Lung (tissue), 12 donors: ENCODE data around the gene BICDL1. TPM values are rescaled to one million over a fixed set of nuclear protein-coding genes. Genes with fewer than 3 reads are reported as not detected.

Experiments
- ATAC-seq: fragments of 200-7000 bp; cut with Tn5 transposase; one replicate; pipeline ENCODE4 v1.9.1; 2020; ENCODE audit warnings: moderate number of reproducible peaks; ENCODE audit not compliant: insufficient read depth, low FRiP score
- DNase-seq, 3 donors: peaks; one replicate each; pipeline ENCODE4 v3.0.0-alpha.2; 2013 to 2017
- H3K27ac ChIP-seq, 2 donors: one replicate each; pipeline ENCODE4 v1.5.1; 2013; ENCODE audit warnings: mild to moderate bottlenecking in 2 of 2, moderate library complexity in 2 of 2, control low read depth in 1 of 2, inconsistent platforms in 1 of 2, low read depth in 1 of 2, low read length in 1 of 2
- H3K27me3 ChIP-seq, 3 donors: one replicate each; pipeline ENCODE4 v1.5.1; 2013; ENCODE audit warnings: low read length in 2 of 3; ENCODE audit not compliant: control insufficient read depth in 3 of 3, insufficient read depth in 3 of 3
- H3K36me3 ChIP-seq, 4 donors: one replicate each; pipeline ENCODE4 v1.5.1; 2013; ENCODE audit warnings: low read length in 4 of 4, mild to moderate bottlenecking in 1 of 4, moderate library complexity in 1 of 4; ENCODE audit not compliant: control insufficient read depth in 4 of 4, insufficient read depth in 4 of 4
- H3K4me1 ChIP-seq, 5 donors: one replicate each; pipeline ENCODE4 v1.5.1; 2013; ENCODE audit warnings: low read length in 5 of 5, mild to moderate bottlenecking in 2 of 5, moderate library complexity in 1 of 5; ENCODE audit not compliant: control insufficient read depth in 5 of 5, insufficient read depth in 5 of 5
- H3K4me3 ChIP-seq: one replicate; pipeline ENCODE4 v1.5.1; 2013; ENCODE audit warnings: mild to moderate bottlenecking, control low read depth, moderate library complexity
- H3K9ac ChIP-seq, 2 donors: one replicate each; pipeline ENCODE4 v1.5.1; 2013; ENCODE audit warnings: low read length in 2 of 2, control low read depth in 1 of 2; ENCODE audit not compliant: insufficient read depth in 1 of 2
- H3K9me3 ChIP-seq, 4 donors: one replicate each; pipeline ENCODE4 v1.5.1; 2013; ENCODE audit warnings: low read length in 3 of 4, mild to moderate bottlenecking in 1 of 4, moderate library complexity in 1 of 4; ENCODE audit not compliant: control insufficient read depth in 4 of 4, insufficient read depth in 3 of 4
- WGBS, 2 donors: extraction: QIAGEN DNeasy Blood & Tissue Kit; methylation state at CpG; one replicate each; pipeline ENCODE4 v1.1.7; 2013; 5-methylcytosine and 5-hydroxymethylcytosine counted together
- polyA plus RNA-seq, 2 donors: library from polyadenylated mRNA; stranded (reverse); fragments of 200-250 nt; gene quantifications; one replicate each; pipeline ENCODE4 v1.2.1, GENCODE V29; 2013
- total RNA-seq, 2 donors: library from RNA; depleted of rRNA in 1 of 2; stranded (reverse); fragments of >200 nt in 1 of 2; gene quantifications; one replicate each; pipeline ENCODE4 v1.2.1, GENCODE V29; 2014 to 2021
- TF ChIP-seq, protein P1 (sequence below): IDR thresholded peaks from 2 replicates; pipeline ENCODE4 v1.5.1; 2012; ENCODE audit warnings: mild to moderate bottlenecking; ENCODE audit errors: control extremely low read depth, extremely low read depth
- donor health status: control.
- donor health status: control.
- donor health status: Bipolar disorder and iron deficiency.
- donor health status: healthy.
- donor health status: DM: yes; HTN: yes; CAD: no.

BICDL1 gene
- total and polyA plus RNA-seq, 4 donors: 5.2 to 23.7 (median 13.7) TPM

DNA sequence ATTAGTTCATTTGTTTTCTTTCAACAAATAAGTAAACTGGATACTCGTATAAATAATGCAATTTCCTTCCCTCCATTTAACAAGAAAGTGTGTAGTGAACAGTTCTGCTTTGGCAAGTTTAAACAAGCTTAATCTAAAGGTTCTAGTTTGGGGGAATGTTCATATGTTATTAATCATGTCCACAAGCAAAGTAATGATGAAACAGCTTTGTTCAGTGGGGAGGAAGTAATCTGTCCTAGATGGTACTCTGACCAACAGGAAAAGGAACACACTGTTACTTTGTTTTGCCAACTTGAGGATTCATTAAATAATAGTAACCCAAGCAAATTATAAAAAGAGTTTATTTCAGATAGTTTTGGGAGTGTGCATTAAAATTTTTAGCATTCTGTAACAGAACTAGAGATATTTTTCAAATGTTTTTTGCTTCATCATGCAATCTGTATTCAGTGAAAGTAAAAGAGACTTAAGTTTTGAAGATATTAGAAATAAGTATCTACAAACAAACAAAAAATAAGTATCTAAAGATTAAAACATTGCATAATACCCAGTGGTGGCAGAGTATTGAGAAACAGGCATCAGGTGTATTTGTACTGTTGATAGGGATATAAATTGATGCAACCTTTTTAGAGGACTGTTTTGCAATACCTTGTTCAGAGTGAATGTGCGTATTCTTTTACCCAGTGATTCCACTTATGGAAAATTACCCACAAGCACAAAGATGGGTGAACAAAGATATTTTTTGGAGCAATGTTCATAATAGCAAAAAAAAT is 66.4 kb downstream of the BICDL1 start:
- H3K9me3 ChIP-seq: no peaks in the 10 kb centered on the region
- H3K4me3 ChIP-seq: no peak overlapping the region
- no peaks in the 10 kb centered on the region for H3K4me1 ChIP-seq
- H3K27ac ChIP-seq: no peak overlapping the region
- DNase-seq: no peak
- H3K36me3 ChIP-seq: no peaks in the 10 kb centered on the region
- 33 to 61% methylated on average over 2 of the region's 2 CpGs for WGBS, 2 donors
- no peak overlapping the region for H3K9ac ChIP-seq
- TF ChIP-seq, protein P1, sequence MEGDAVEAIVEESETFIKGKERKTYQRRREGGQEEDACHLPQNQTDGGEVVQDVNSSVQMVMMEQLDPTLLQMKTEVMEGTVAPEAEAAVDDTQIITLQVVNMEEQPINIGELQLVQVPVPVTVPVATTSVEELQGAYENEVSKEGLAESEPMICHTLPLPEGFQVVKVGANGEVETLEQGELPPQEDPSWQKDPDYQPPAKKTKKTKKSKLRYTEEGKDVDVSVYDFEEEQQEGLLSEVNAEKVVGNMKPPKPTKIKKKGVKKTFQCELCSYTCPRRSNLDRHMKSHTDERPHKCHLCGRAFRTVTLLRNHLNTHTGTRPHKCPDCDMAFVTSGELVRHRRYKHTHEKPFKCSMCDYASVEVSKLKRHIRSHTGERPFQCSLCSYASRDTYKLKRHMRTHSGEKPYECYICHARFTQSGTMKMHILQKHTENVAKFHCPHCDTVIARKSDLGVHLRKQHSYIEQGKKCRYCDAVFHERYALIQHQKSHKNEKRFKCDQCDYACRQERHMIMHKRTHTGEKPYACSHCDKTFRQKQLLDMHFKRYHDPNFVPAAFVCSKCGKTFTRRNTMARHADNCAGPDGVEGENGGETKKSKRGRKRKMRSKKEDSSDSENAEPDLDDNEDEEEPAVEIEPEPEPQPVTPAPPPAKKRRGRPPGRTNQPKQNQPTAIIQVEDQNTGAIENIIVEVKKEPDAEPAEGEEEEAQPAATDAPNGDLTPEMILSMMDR: no peak
- ATAC-seq: no peak
- H3K27me3 ChIP-seq: no peaks in the 10 kb centered on the region

DNA sequence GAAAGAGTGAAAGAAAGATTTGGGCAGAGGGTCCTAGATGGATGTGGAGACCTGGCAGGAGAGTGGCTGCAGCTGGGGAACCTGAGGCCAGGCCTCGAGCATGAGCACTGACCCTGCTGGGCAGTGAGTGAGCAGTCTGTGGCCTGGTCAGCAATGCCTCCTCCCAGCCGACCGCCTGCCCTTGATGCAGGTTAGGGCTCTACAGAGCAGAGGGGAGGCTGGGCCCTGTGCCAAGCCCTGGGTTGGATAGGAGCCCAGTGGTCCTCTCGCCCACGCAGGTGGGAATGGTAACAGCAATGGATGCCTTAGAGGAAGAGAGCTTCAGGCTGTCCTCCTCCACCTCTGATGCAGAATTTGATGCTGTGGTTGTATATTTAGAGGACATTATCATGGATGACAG is 67.7 kb downstream of the BICDL1 start:
- H3K4me3 ChIP-seq: no peak overlapping the region
- H3K27me3 ChIP-seq: no peaks in the 10 kb centered on the region
- H3K4me1 ChIP-seq: no peaks in the 10 kb centered on the region
- no peak overlapping the region for H3K27ac ChIP-seq
- ATAC-seq: no peak
- H3K36me3 ChIP-seq: no peaks in the 10 kb centered on the region
- TF ChIP-seq, protein P1: no peak
- whole genome bisulfite sequencing, 2 donors: 76 to 81% methylated on average over 5 of the region's 5 CpGs
- no peak for DNase-seq
- no peak overlapping the region for H3K9ac ChIP-seq
- no peaks in the 10 kb centered on the region for H3K9me3 ChIP-seq

DNA sequence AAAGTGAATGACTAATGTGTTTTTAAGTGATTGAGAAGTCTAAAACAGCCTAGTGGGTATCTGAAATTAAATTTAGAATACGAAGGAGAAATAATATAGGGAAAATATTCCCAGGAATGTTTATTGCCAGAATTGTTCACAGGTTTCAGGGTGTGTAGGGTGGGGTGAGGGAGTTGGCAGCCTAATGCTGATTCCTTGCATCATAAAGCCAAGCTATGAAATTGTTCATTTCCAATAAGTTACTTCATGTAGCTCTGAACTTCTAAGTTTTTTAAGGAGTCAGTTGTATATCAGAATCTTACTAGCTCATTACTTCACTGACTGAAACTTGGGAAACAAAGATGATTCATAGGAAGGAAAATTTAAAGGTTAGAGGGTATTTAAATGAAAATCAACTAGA is 71.2 kb downstream of the BICDL1 start:
- Histone ChIP-seq H3K9ac (no peak overlapping the region), H3K4me1 (no peaks in the 10 kb centered on the region), H3K27me3 (no peaks in the 10 kb centered on the region), H3K4me3 (no peak overlapping the region), H3K9me3 (no peaks in the 10 kb centered on the region), H3K36me3 (no peaks in the 10 kb centered on the region), H3K27ac (no peak overlapping the region)
- TF ChIP-seq, protein P1: no peak
- ATAC-seq: no peak
- WGBS, 2 donors: 90 to 97% methylated on average over 1 of the region's 1 CpG
- no peak for DNase-seq
